Measurements from ENCODE around the gene MIA3. TPM values are rescaled to one million over a fixed set of nuclear protein-coding genes. Genes with fewer than 3 reads are reported as not detected.

Gene MIA3
- total RNA-seq, 1 experiment from 2014 or later: 50.8 TPM

DNA sequence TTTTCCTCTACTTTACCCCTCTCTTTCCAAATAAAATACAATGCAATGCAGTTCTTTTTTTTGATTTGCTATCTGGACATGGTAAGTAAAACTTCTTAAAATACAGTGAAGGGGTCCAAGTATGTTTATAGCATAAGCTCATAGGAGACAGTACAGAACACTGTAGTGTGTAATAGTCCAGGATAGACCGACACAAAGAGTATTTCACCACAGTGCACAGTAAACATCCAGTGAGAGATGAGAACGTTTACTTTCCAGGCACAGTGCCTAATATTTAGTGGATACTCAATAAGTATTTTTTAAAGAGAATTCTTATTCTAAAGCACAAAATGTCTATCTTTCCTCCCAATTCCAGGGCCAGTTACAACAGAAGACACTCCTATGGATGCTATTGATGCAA is 14.9 kb downstream of the MIA3 start:
- Histone ChIP-seq H3K36me3 (ENCODE audit: low read depth, low read length) (peaks cover 21% of the 10 kb centered on the region), H3K4me2 (ENCODE audit: low read length) (no peak overlapping the region), H4K20me1 (ENCODE audit: low read length) (no peaks in the 10 kb centered on the region), H3K79me2 (ENCODE audit: low read length) (no peaks in the 10 kb centered on the region), H3K4me3 (ENCODE audit: low read length) (no peak overlapping the region), H3K27me3 (ENCODE audit: low read length) (no peaks in the 10 kb centered on the region), H3F3A (ENCODE audit: low read length, unreplicated experiment) (no peaks in the 10 kb centered on the region), H3K9ac (ENCODE audit: low read length) (no peak overlapping the region), H2AFZ (ENCODE audit: low read length) (no peak overlapping the region), H3K9me3 (ENCODE audit: low read length) (no peaks in the 10 kb centered on the region), H3K9me2 (replicated peaks; ENCODE audit: low read length) (no peaks in the 10 kb centered on the region), H3K4me1 (ENCODE audit: insufficient read depth, low read length) (no peaks in the 10 kb centered on the region), H3K27ac (ENCODE audit: low read length) (no peak overlapping the region)
- ATAC-seq: no peak; the same call in 1 of the 2 replicates
- TF ChIP-seq EZH2phosphoT487 (IDR thresholded peaks at IDR 0.05; ENCODE audit: borderline replicate concordance, low read length): no peak
- TF ChIP-seq EZH2 (IDR thresholded peaks at IDR 0.05; ENCODE audit: low read length, unreplicated experiment): no peak
- TF ChIP-seq, protein P1, sequence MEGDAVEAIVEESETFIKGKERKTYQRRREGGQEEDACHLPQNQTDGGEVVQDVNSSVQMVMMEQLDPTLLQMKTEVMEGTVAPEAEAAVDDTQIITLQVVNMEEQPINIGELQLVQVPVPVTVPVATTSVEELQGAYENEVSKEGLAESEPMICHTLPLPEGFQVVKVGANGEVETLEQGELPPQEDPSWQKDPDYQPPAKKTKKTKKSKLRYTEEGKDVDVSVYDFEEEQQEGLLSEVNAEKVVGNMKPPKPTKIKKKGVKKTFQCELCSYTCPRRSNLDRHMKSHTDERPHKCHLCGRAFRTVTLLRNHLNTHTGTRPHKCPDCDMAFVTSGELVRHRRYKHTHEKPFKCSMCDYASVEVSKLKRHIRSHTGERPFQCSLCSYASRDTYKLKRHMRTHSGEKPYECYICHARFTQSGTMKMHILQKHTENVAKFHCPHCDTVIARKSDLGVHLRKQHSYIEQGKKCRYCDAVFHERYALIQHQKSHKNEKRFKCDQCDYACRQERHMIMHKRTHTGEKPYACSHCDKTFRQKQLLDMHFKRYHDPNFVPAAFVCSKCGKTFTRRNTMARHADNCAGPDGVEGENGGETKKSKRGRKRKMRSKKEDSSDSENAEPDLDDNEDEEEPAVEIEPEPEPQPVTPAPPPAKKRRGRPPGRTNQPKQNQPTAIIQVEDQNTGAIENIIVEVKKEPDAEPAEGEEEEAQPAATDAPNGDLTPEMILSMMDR (conservative IDR thresholded peaks at IDR 0.05; ENCODE audit: low read depth, low read length): no peak
- no TSS peak for BruUV-seq (replicated peaks)
- ChIA-PET CTCF (no interaction called here), POLR2A (ENCODE audit: unreplicated experiment) (no interaction called here)
- intact Hi-C loops (cut with micrococcal nuclease): loop anchor here (5.0 to 10.0 kb wide), 2 partner anchors 70 to 918 kb away; no protein-coding TSS in a partner anchor
- DNase-seq: no peak

DNA sequence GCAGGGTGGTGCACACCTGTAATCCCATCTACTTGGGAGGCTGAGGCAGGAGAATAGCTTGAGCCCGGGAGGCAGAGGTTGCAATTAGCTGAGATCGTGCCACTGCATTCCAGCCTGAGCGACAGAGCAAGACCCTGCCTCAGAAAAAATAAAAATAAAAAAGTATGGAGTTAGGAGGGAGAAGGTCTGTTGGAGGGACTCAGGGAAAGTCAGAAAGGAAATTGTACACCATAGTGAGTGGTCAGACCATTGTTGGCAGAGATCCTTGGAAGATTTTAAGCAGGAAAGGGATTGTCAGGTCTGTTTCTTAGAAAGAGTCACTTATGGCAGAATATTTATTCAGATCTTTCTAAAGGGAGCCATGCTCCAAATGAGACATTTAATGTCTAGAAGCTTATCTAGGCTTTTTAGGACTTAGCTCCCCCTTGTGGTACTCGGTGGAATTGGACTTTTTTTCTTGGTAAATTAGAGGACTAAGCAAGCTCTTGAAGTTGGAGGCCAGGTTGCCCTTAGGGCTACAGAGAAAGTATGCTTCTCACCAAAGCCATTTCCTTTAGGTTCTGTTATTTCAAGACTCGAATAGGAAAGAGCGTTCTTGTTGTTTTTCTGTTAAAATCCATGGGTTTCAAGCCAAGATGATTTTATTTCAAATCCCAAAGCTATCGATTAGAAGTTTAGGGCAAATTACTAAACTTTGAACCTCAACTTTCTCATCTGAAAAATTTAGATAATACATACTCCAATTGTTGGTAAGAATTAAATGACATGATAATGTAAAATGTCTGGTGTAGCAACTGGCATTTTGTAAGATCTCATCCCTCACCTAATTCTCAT is 16.5 kb downstream of the MIA3 start:
- Histone ChIP-seq H3K9ac (ENCODE audit: low read length) (no peak overlapping the region), H3K27me3 (ENCODE audit: low read length) (no peaks in the 10 kb centered on the region), H3K27ac (ENCODE audit: low read length) (no peak overlapping the region), H3K9me3 (ENCODE audit: low read length) (no peaks in the 10 kb centered on the region), H4K20me1 (ENCODE audit: low read length) (no peaks in the 10 kb centered on the region), H3K79me2 (ENCODE audit: low read length) (no peaks in the 10 kb centered on the region), H2AFZ (ENCODE audit: low read length) (no peak overlapping the region), H3K4me3 (ENCODE audit: low read length) (no peak overlapping the region), H3K4me1 (ENCODE audit: insufficient read depth, low read length) (no peaks in the 10 kb centered on the region), H3K36me3 (ENCODE audit: low read depth, low read length) (peaks cover 20% of the 10 kb centered on the region), H3F3A (ENCODE audit: low read length, unreplicated experiment) (no peaks in the 10 kb centered on the region), H3K4me2 (ENCODE audit: low read length) (no peak overlapping the region), H3K9me2 (replicated peaks; ENCODE audit: low read length) (no peaks in the 10 kb centered on the region)
- ATAC-seq: peak; percentile 76
- ChIA-PET CTCF (interaction anchor here (0.6 to 1.7 kb wide), 12 partner anchors 14 to 179 kb away, joined by 3 to 29 read pairs (median 6); partner anchors contain the start of gene TAF1A), POLR2A (ENCODE audit: unreplicated experiment) (interaction anchor here (0.6 kb wide), 5 partner anchors 52 to 461 kb away, joined by 3 to 5 read pairs (median 4); partner anchors contain the start of genes AIDA and BROX)
- no TSS peak for BruUV-seq (replicated peaks)
- intact Hi-C loops (cut with micrococcal nuclease): loop anchor here (1.0 to 10.0 kb wide), 6 partner anchors 16 to 920 kb away; partner anchors contain the start of gene MIA3
- TF ChIP-seq, protein P1 (conservative IDR thresholded peaks at IDR 0.05; ENCODE audit: low read depth, low read length): peak; percentile 99
- TF ChIP-seq EZH2 (IDR thresholded peaks at IDR 0.05; ENCODE audit: low read length, unreplicated experiment): no peak
- TF ChIP-seq EZH2phosphoT487 (IDR thresholded peaks at IDR 0.05; ENCODE audit: borderline replicate concordance, low read length): no peak
- DNase-seq: peak; percentile 100
